HepG2 (cell line): Measurements from ENCODE around the gene HLA-DMB. TPM values are rescaled to one million over a fixed set of nuclear protein-coding genes. Genes with fewer than 3 reads are reported as not detected.
A peak's percentile ranks its signal among the peaks of the same experiment; 100 is the strongest.

ENCODE experiments used
- AGO2 ChIP-seq: fragments of 200-400 bp; formaldehyde crosslinking; optimal IDR thresholded peaks from 2 replicates; pipeline ENCODE3; 2017; ENCODE audit warnings: mild to moderate bottlenecking, low read depth, low read length, moderate library complexity
- ARHGAP35 ChIP-seq: sonication (generic); formaldehyde crosslinking; IDR thresholded peaks from 2 replicates; pipeline ENCODE4 v1.9.0; 2022; ENCODE audit warnings: mild to moderate bottlenecking, inconsistent platforms, moderate library complexity, missing genetic modification reagents, borderline replicate concordance
- ARNTL ChIP-seq: sonication (generic); formaldehyde crosslinking; IDR thresholded peaks from 2 replicates; pipeline ENCODE4 v1.4.0; 2020; ENCODE audit warnings: mild to moderate bottlenecking, missing genetic modification reagents
- ETV6 ChIP-seq: sonication (generic); formaldehyde crosslinking; conservative IDR thresholded peaks from 2 replicates; pipeline ENCODE4 v1.4.0; 2020; ENCODE audit warnings: missing genetic modification reagents
- HDAC1 ChIP-seq: sonication (generic); formaldehyde crosslinking; IDR thresholded peaks from 2 replicates; pipeline ENCODE4 v1.5.1; 2020; ENCODE audit warnings: mild to moderate bottlenecking, missing genetic modification reagents
- IRF1 ChIP-seq: sonication (generic); formaldehyde crosslinking; IDR thresholded peaks from 2 replicates; pipeline ENCODE4 v1.4.0; 2020; ENCODE audit warnings: low read depth, mild to moderate bottlenecking, missing genetic modification reagents
- IRX3 ChIP-seq: sonication (generic); formaldehyde crosslinking; IDR thresholded peaks from 2 replicates; pipeline ENCODE4 v1.8.1; 2023; ENCODE audit warnings: mild to moderate bottlenecking, low read depth, missing genetic modification reagents, borderline replicate concordance
- JUND ChIP-seq: sonication (generic); formaldehyde crosslinking; IDR thresholded peaks from 2 replicates; pipeline ENCODE4 v1.8.0; 2022; ENCODE audit warnings: mild to moderate bottlenecking, missing genetic modification reagents
- KAT7 ChIP-seq: IDR thresholded peaks from 2 replicates; pipeline ENCODE4 v1.6.1; 2018; ENCODE audit warnings: borderline replicate concordance, missing compliant biosample characterization
- KLF12 ChIP-seq: sonication (generic); formaldehyde crosslinking; IDR thresholded peaks from 2 replicates; pipeline ENCODE4 v1.4.0; 2020; ENCODE audit warnings: missing genetic modification reagents, borderline replicate concordance
- LRRFIP1 ChIP-seq: sonication (generic); formaldehyde crosslinking; conservative IDR thresholded peaks from 2 replicates; pipeline ENCODE4 v1.4.0; 2020; ENCODE audit warnings: missing genetic modification reagents
- MZF1 ChIP-seq: sonication (generic); formaldehyde crosslinking; IDR thresholded peaks from 2 replicates; pipeline ENCODE4 v1.8.1; 2023; ENCODE audit warnings: mild to moderate bottlenecking, missing genetic modification reagents, borderline replicate concordance
- PAX8 ChIP-seq: sonication (generic); formaldehyde crosslinking; IDR thresholded peaks from 2 replicates; pipeline ENCODE4 v1.8.0; 2022; ENCODE audit warnings: mild to moderate bottlenecking, missing genetic modification reagents, borderline replicate concordance
- SMYD3 ChIP-seq: sonication (generic); formaldehyde crosslinking; IDR thresholded peaks from 2 replicates; pipeline ENCODE4 v1.8.1; 2023; ENCODE audit warnings: mild to moderate bottlenecking, missing genetic modification reagents
- THAP8 ChIP-seq: sonication (generic); formaldehyde crosslinking; IDR thresholded peaks from 2 replicates; pipeline ENCODE4 v1.5.1; 2020; ENCODE audit warnings: missing genetic modification reagents, mild to moderate bottlenecking, borderline replicate concordance
- TRIM24 ChIP-seq: sonication (generic); formaldehyde crosslinking; IDR thresholded peaks from 2 replicates; pipeline ENCODE4 v1.8.0; 2022; ENCODE audit warnings: mild to moderate bottlenecking, missing genetic modification reagents
- TSC22D2 ChIP-seq: sonication (generic); formaldehyde crosslinking; IDR thresholded peaks from 2 replicates; pipeline ENCODE4 v1.5.1; 2020; ENCODE audit warnings: missing genetic modification reagents, mild to moderate bottlenecking, borderline replicate concordance
- ZBTB1 ChIP-seq: sonication (generic); formaldehyde crosslinking; IDR thresholded peaks from 2 replicates; pipeline ENCODE4 v1.4.0; 2020; ENCODE audit warnings: missing genetic modification reagents, borderline replicate concordance
- ZC3H4 ChIP-seq: sonication (generic); formaldehyde crosslinking; IDR thresholded peaks from 2 replicates; pipeline ENCODE4 v1.4.0; 2020; ENCODE audit warnings: missing genetic modification reagents, borderline replicate concordance
- ZNF235 ChIP-seq: sonication (generic); formaldehyde crosslinking; IDR thresholded peaks from 2 replicates; pipeline ENCODE4 v1.8.1; 2023; ENCODE audit warnings: mild to moderate bottlenecking, missing genetic modification reagents, borderline replicate concordance
- ZNF264 ChIP-seq: sonication (generic); formaldehyde crosslinking; IDR thresholded peaks from 2 replicates; pipeline ENCODE4 v1.4.0; 2020; ENCODE audit warnings: missing genetic modification reagents
- ZNF282 ChIP-seq: fragments of 450-650 bp; IDR thresholded peaks from 2 replicates; pipeline ENCODE4 v1.6.1; 2018; ENCODE audit not compliant: partially characterized antibody
- ZNF335 ChIP-seq: sonication (generic); formaldehyde crosslinking; IDR thresholded peaks from 2 replicates; pipeline ENCODE4 v1.4.0; 2020; ENCODE audit warnings: missing genetic modification reagents
- ZNF343 ChIP-seq: sonication (generic); formaldehyde crosslinking; IDR thresholded peaks from 2 replicates; pipeline ENCODE4 v1.4.0; 2020; ENCODE audit warnings: mild to moderate bottlenecking, missing genetic modification reagents
- ZNF772 ChIP-seq: sonication (generic); formaldehyde crosslinking; IDR thresholded peaks from 2 replicates; pipeline ENCODE4 v1.5.0; 2020; ENCODE audit warnings: mild to moderate bottlenecking, missing genetic modification reagents
- ZNF839 ChIP-seq: sonication (generic); formaldehyde crosslinking; IDR thresholded peaks from 2 replicates; pipeline ENCODE4 v1.4.0; 2020; ENCODE audit warnings: missing genetic modification reagents, mild to moderate bottlenecking, borderline replicate concordance
- ZSCAN21 ChIP-seq: sonication (generic); formaldehyde crosslinking; IDR thresholded peaks from 2 replicates; pipeline ENCODE4 v1.8.0; 2022; ENCODE audit warnings: mild to moderate bottlenecking, missing genetic modification reagents, moderate library complexity, borderline replicate concordance
- polyA plus RNA-seq, 8 experiments: library from polyadenylated mRNA; depleted of rRNA in 3 of 8; stranded (reverse) in 7 of 8; unstranded in 1 of 8; fragments of >200 nt; fragmentation: Illumina TruSeq in 4 of 8; extraction: Trizol in 4 of 8; gene quantifications; 2 replicates each; pipeline versions ENCODE4 v1.2.1 to v1.2.3, GENCODE V29; 2011 to 2016; ENCODE audit warnings: low read depth in 4 of 8, missing spikeins in 1 of 8, mixed read lengths in 1 of 8; ENCODE audit not compliant: insufficient read depth in 1 of 8
- total RNA-seq, 5 experiments: library from RNA; depleted of rRNA; stranded (reverse); fragments of >200 nt; fragmentation: Illumina TruSeq; extraction: Trizol; gene quantifications; 2 replicates each; pipeline ENCODE4 v1.2.3, GENCODE V29; 2016; ENCODE audit warnings: low read depth in 1 of 5

HLA-DMB gene
- total and polyA plus RNA-seq, 2 of the 13 experiments (the other 11 are each of a cell fraction or from before 2014, with no cell fraction given) = not detected

DNA sequence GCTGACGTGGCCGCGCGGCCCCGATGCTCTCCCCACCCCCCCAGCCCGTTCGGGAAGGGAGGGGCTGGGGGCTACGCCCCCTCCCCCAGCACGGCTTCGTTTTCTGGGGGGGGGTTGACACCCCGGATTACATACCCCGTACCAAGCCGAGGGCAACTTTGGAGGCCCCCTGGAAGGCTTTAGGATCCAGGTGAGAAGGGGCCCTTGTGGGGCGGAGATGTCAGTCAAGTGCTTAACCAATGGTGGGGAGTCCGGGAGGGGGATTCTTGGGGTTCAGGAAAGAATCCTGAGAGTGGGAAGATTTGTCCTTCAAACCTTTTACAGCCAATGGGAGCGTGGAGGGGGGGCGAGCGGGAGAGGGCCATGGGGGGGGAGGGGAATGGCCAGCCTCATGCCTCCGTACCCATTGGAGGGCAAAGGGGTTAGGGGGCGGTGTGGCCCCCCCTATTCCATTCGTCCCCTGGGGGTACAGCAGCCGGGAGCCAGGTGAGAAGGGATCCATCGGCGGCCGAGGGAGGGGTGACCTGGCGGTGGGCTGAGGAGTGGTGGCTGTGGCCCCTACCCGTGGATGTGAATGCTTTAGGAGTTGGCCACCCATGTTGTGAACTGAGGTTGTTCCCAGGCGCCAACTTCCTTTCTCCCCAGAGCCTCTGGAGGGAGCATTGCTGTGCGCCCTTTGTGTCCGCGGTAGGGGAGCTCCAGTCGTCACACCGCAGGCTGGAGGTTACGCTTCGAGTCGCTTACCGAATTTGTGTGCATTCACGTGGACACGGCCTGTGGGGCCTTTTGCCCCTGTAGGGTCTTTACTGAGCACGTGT lies 28.2 kb upstream of the HLA-DMB start (continued):
- TF ChIP-seq IRF1 (CRISPR knock-in tag) (0 out of 2 replicates have a peak, but pooled peaks have one; percentile 42), IRX3 (CRISPR knock-in tag) (peak; percentile 89; the same call in 1 of the 2 replicates), THAP8 (no peak), ZNF335 (CRISPR knock-in tag) (peak; percentile 24; the same call in 1 of the 2 replicates), KAT7 (CRISPR knock-in tag) (no peak), ZNF343 (CRISPR knock-in tag) (no peak), ARHGAP35 (CRISPR knock-in tag) (no peak), HDAC1 (CRISPR knock-in tag) (no peak), ZSCAN21 (CRISPR knock-in tag) (peak; percentile 58), TRIM24 (CRISPR knock-in tag) (no peak), KLF12 (CRISPR knock-in tag) (no peak; the same call in 1 of the 2 replicates), MZF1 (CRISPR knock-in tag) (no peak), ETV6 (no peak), ARNTL (peak; percentile 68; the same call in 1 of the 2 replicates), JUND (no peak), PAX8 (CRISPR knock-in tag) (0 out of 2 replicates have a peak, but pooled peaks have one; percentile 71), SMYD3 (CRISPR knock-in tag) (0 out of 2 replicates have a peak, but pooled peaks have one; percentile 24), ZNF772 (CRISPR knock-in tag) (no peak; the same call in 1 of the 2 replicates), ZNF264 (CRISPR knock-in tag) (peak; percentile 93), ZBTB1 (CRISPR knock-in tag) (no peak; the same call in 1 of the 2 replicates), ZNF235 (CRISPR knock-in tag) (peak; percentile 72; the same call in 1 of the 2 replicates), ZNF839 (CRISPR knock-in tag) (no peak; the same call in 1 of the 2 replicates), ZNF282 (no peak), LRRFIP1 (CRISPR knock-in tag) (no peak), ZC3H4 (CRISPR knock-in tag) (peak; percentile 96), TSC22D2 (CRISPR knock-in tag) (no peak), AGO2 (peak; percentile 93)
